ENCODE data around the gene HELZ. TPM values are rescaled to one million over a fixed set of nuclear protein-coding genes. Genes with fewer than 3 reads are reported as not detected.

HELZ gene
- total RNA-seq, 1 donor from 2014 or later = 53.4 TPM

- H2AFZ ChIP-seq (ENCODE audit: low read depth, low read length) = no peak overlapping the region
- Mint-ChIP-seq H3K4me3 (ENCODE audit: unreplicated experiment) (peak overlapping the region; percentile 43), H3K27me3 (ENCODE audit: low read depth, unreplicated experiment) (no peaks in the 10 kb centered on the region), H3K4me1 (ENCODE audit: low read depth, unreplicated experiment) (peaks cover 5% of the 10 kb centered on the region), H3K36me3 (ENCODE audit: low read depth, unreplicated experiment) (peaks cover 4% of the 10 kb centered on the region), H3K27ac (ENCODE audit: unreplicated experiment) (no peak overlapping the region), H3K9me3 (ENCODE audit: unreplicated experiment) (no peaks in the 10 kb centered on the region)
- H4K20me1 ChIP-seq (ENCODE audit: insufficient read depth, low read length) = peaks cover 10% of the 10 kb centered on the region
- no peak overlapping the region for H3K27ac ChIP-seq (ENCODE audit: low read depth, low read length)
- DNase-seq (ENCODE audit: low read depth) = no peak
- no peak overlapping the region for H3K9ac ChIP-seq (ENCODE audit: low read length)
- FAIRE-seq = no peak
- H3K79me2 ChIP-seq (ENCODE audit: insufficient read depth, low read length) = peaks cover 17% of the 10 kb centered on the region
- no peak overlapping the region for H3K4me2 ChIP-seq (ENCODE audit: low read length)
- no peaks in the 10 kb centered on the region for H3K27me3 ChIP-seq (ENCODE audit: insufficient read depth, low read length)
- TF ChIP-seq EZH2 (IDR thresholded peaks at IDR 0.05; ENCODE audit: insufficient read depth, low read length) (no peak), CTCF (IDR thresholded peaks at IDR 0.05; ENCODE audit: insufficient read depth, low read depth, low read length) (no peak)
- H3K36me3 ChIP-seq (ENCODE audit: insufficient read depth, low read length) = no peaks in the 10 kb centered on the region
- peaks cover 17% of the 10 kb centered on the region for H3K4me1 ChIP-seq (ENCODE audit: insufficient read depth, low read length)
- no peaks in the 10 kb centered on the region for H3K9me3 ChIP-seq (ENCODE audit: insufficient read depth, low read depth, low read length)
- H3K4me3 ChIP-seq (ENCODE audit: insufficient read depth, low read depth, low read length) = no peak overlapping the region
These were observed 3.3 kb upstream of the HELZ start for GRCh38 chr17:67248291-67248690.

GRCh38 chr17:67247416-67247900 lies 2.5 kb upstream of the HELZ start:
- H4K20me1 ChIP-seq (ENCODE audit: insufficient read depth, low read length) = peaks cover 10% of the 10 kb centered on the region
- Mint-ChIP-seq H3K27ac (ENCODE audit: unreplicated experiment) (no peak overlapping the region), H3K4me1 (ENCODE audit: low read depth, unreplicated experiment) (peaks cover 5% of the 10 kb centered on the region), H3K4me3 (ENCODE audit: unreplicated experiment) (peak overlapping the region; percentile 5), H3K36me3 (ENCODE audit: low read depth, unreplicated experiment) (peaks cover 4% of the 10 kb centered on the region), H3K27me3 (ENCODE audit: low read depth, unreplicated experiment) (no peaks in the 10 kb centered on the region), H3K9me3 (ENCODE audit: unreplicated experiment) (no peaks in the 10 kb centered on the region)
- no peaks in the 10 kb centered on the region for H3K27me3 ChIP-seq (ENCODE audit: insufficient read depth, low read length)
- H3K27ac ChIP-seq (ENCODE audit: low read depth, low read length) = no peak overlapping the region
- no peak overlapping the region for H3K9ac ChIP-seq (ENCODE audit: low read length)
- no peaks in the 10 kb centered on the region for H3K36me3 ChIP-seq (ENCODE audit: insufficient read depth, low read length)
- FAIRE-seq (no peak), DNase-seq (ENCODE audit: low read depth) (no peak)
- H3K4me1 ChIP-seq (ENCODE audit: insufficient read depth, low read length) = peaks cover 17% of the 10 kb centered on the region
- TF ChIP-seq EZH2 (IDR thresholded peaks at IDR 0.05; ENCODE audit: insufficient read depth, low read length) = no peak
- TF ChIP-seq CTCF (IDR thresholded peaks at IDR 0.05; ENCODE audit: insufficient read depth, low read depth, low read length) = no peak
- no peaks in the 10 kb centered on the region for H3K9me3 ChIP-seq (ENCODE audit: insufficient read depth, low read depth, low read length)
- no peak overlapping the region for H3K4me2 ChIP-seq (ENCODE audit: low read length)
- H2AFZ ChIP-seq (ENCODE audit: low read depth, low read length) = no peak overlapping the region
- peaks cover 25% of the 10 kb centered on the region for H3K79me2 ChIP-seq (ENCODE audit: insufficient read depth, low read length)
- H3K4me3 ChIP-seq (ENCODE audit: insufficient read depth, low read depth, low read length) = no peak overlapping the region

GRCh38 chr17:67246653-67247415 lies 1.8 kb upstream of the HELZ start:
- no peak for TF ChIP-seq CTCF (IDR thresholded peaks at IDR 0.05; ENCODE audit: insufficient read depth, low read depth, low read length)
- TF ChIP-seq EZH2 (IDR thresholded peaks at IDR 0.05; ENCODE audit: insufficient read depth, low read length) = no peak
- DNase-seq (ENCODE audit: low read depth) (peak; percentile 65), FAIRE-seq (no peak)
- H3K27ac ChIP-seq (ENCODE audit: low read depth, low read length) = no peak overlapping the region
- peak overlapping the region; percentile 85 for H3K4me3 ChIP-seq (ENCODE audit: insufficient read depth, low read depth, low read length)
- H3K4me2 ChIP-seq (ENCODE audit: low read length) = peak overlapping the region; percentile 98
- Mint-ChIP-seq H3K4me1 (ENCODE audit: low read depth, unreplicated experiment) (peaks cover 8% of the 10 kb centered on the region), H3K36me3 (ENCODE audit: low read depth, unreplicated experiment) (peaks cover 4% of the 10 kb centered on the region), H3K27ac (ENCODE audit: unreplicated experiment) (peak overlapping the region; percentile 41), H3K27me3 (ENCODE audit: low read depth, unreplicated experiment) (no peaks in the 10 kb centered on the region), H3K4me3 (ENCODE audit: unreplicated experiment) (peak overlapping the region; percentile 83), H3K9me3 (ENCODE audit: unreplicated experiment) (no peaks in the 10 kb centered on the region)
- peaks cover 11% of the 10 kb centered on the region for H4K20me1 ChIP-seq (ENCODE audit: insufficient read depth, low read length)
- H3K27me3 ChIP-seq (ENCODE audit: insufficient read depth, low read length) = no peaks in the 10 kb centered on the region
- no peaks in the 10 kb centered on the region for H3K9me3 ChIP-seq (ENCODE audit: insufficient read depth, low read depth, low read length)
- peak overlapping the region; percentile 96 for H3K9ac ChIP-seq (ENCODE audit: low read length)
- H3K79me2 ChIP-seq (ENCODE audit: insufficient read depth, low read length) = peaks cover 31% of the 10 kb centered on the region
- peaks cover 17% of the 10 kb centered on the region for H3K4me1 ChIP-seq (ENCODE audit: insufficient read depth, low read length)
- peak overlapping the region; percentile 51 for H2AFZ ChIP-seq (ENCODE audit: low read depth, low read length)
- H3K36me3 ChIP-seq (ENCODE audit: insufficient read depth, low read length) = no peaks in the 10 kb centered on the region
